Prostate gland (tissue), 2 donors: ENCODE data around the gene HTR1D.
A peak's percentile ranks its signal among the peaks of the same experiment; 100 is the strongest.

Experiments used
- POLR2A ChIP-seq: fragments of 450-650 bp; IDR thresholded peaks from one replicate; pipeline ENCODE4 v1.6.1; 2016; ENCODE audit warnings: antibody characterized with exemption, mild to moderate bottlenecking
- TF ChIP-seq, protein P1 (sequence below), 4 experiments: fragments of 200-600 bp in 2 of 4; fragments of 450-650 bp in 2 of 4; sonication (generic) in 2 of 4; IDR thresholded peaks; 1 replicate in 3 of 4; 2 replicates in 1 of 4; pipeline ENCODE4 v1.5.1; 2016 to 2019; ENCODE audit warnings: antibody characterized with exemption in 4 of 4, mild to moderate bottlenecking in 2 of 4, moderate library complexity in 2 of 4

DNA sequence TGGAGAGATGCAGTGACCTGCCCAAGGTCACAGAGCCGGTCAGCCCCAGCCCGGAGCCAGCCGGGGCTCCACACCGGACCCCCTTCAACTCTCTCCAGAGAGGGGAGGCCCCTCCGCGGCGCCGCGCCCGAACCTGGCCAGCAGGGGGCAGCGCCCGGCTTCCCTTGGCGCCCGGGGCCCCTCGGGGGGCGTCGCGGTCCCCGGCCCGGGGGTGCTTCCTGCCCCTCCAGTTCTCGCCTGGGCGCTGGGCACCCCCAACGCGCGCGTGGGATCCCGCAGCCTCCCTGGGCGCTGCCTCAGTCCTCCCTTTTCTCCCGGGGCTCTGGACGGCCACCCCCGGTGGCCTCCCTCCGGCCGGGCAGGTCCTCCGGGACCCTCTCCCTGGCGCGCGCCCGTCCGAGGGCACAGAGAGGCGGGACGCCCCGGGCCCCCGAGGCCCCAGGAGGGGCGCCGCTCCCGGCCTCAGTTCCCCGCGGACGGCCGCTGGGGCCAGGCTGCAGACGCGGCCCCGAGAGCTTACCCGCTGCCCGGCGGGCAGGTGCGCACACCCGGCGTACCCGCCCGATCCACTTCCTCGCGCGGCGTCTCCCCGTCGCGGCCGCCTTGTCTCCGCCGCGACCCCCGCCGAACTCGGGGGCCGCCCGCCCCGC is 406 bp downstream of the HTR1D start:
- TF ChIP-seq, protein P1, sequence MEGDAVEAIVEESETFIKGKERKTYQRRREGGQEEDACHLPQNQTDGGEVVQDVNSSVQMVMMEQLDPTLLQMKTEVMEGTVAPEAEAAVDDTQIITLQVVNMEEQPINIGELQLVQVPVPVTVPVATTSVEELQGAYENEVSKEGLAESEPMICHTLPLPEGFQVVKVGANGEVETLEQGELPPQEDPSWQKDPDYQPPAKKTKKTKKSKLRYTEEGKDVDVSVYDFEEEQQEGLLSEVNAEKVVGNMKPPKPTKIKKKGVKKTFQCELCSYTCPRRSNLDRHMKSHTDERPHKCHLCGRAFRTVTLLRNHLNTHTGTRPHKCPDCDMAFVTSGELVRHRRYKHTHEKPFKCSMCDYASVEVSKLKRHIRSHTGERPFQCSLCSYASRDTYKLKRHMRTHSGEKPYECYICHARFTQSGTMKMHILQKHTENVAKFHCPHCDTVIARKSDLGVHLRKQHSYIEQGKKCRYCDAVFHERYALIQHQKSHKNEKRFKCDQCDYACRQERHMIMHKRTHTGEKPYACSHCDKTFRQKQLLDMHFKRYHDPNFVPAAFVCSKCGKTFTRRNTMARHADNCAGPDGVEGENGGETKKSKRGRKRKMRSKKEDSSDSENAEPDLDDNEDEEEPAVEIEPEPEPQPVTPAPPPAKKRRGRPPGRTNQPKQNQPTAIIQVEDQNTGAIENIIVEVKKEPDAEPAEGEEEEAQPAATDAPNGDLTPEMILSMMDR (IDR thresholded peaks at IDR 0.05), result peak; percentile 24 to 81 (median 53)
- no peak for TF ChIP-seq POLR2A
